PC-9 (cell line): ENCODE data around the gene HLTF. TPM values are rescaled to one million over a fixed set of nuclear protein-coding genes. Genes with fewer than 3 reads are reported as not detected.

Source experiments
- BruUV-seq: library from RNA; stranded (reverse); fragments of 400-500 nt; replicated peaks from 2 replicates; lab custom pipeline; 2021; lab: Mats Ljungman, UMichigan
- CTCF ChIA-PET: fragments of 300-600 bp; sonication (Branson Sonifier 250); formaldehyde crosslinking; loops from one replicate; lab custom pipeline; 2022; ENCODE audit warnings: antibody characterized with exemption; lab: Charles Lee
- POLR2A ChIA-PET: fragments of 300-600 bp; sonication (Branson Sonifier 250); formaldehyde crosslinking; loops from one replicate; lab custom pipeline; 2022; ENCODE audit warnings: antibody characterized with exemption; ENCODE audit not compliant: unreplicated experiment; lab: Charles Lee
- DNase-seq, 2 experiments: peaks; one replicate each; pipeline versions ENCODE4 v3.0.0 to v3.0.0-alpha.2; 2015 to 2022; ENCODE audit warnings: mixed read lengths in 1 of 2
- H2AFZ ChIP-seq: fragments of 200-600 bp; sonication (generic); 2 replicates; pipeline ENCODE4 v1.8.1; 2017; ENCODE audit warnings: antibody characterized with exemption
- H3F3A ChIP-seq: fragments of 200-600 bp; sonication (generic); 2 replicates; pipeline ENCODE4 v1.8.1; 2017; ENCODE audit warnings: antibody characterized with exemption, mild to moderate bottlenecking, low read depth; ENCODE audit not compliant: insufficient read depth
- H3K27ac ChIP-seq: fragments of 200-600 bp; sonication (generic); 2 replicates; pipeline ENCODE4 v1.6.1; 2016; ENCODE audit warnings: mixed run types
- H3K27me3 ChIP-seq: fragments of 200-600 bp; sonication (generic); 2 replicates; pipeline ENCODE4 v1.6.1; 2016; ENCODE audit warnings: low read depth, mixed run types; ENCODE audit not compliant: insufficient read depth
- H3K36me3 ChIP-seq: fragments of 200-600 bp; sonication (generic); 2 replicates; pipeline ENCODE4 v1.6.1; 2016; ENCODE audit warnings: low read depth, mixed run types
- H3K4me1 ChIP-seq: fragments of 200-600 bp; sonication (generic); replicated peaks from 2 replicates; pipeline ENCODE4 v1.6.1; 2016; ENCODE audit warnings: mixed run types; ENCODE audit not compliant: insufficient read depth
- H3K4me2 ChIP-seq: fragments of 200-600 bp; sonication (generic); 2 replicates; pipeline ENCODE4 v1.6.1; 2017; ENCODE audit warnings: mixed run types
- H3K4me3 ChIP-seq: fragments of 200-600 bp; sonication (generic); 2 replicates; pipeline ENCODE4 v1.6.1; 2016; ENCODE audit warnings: mixed run types
- H3K79me2 ChIP-seq: fragments of 200-600 bp; sonication (generic); 2 replicates; pipeline ENCODE4 v1.6.1; 2017; ENCODE audit warnings: low read depth, mixed run types
- H3K9me2 ChIP-seq: fragments of 200-600 bp; sonication (generic); 2 replicates; pipeline ENCODE4 v1.8.1; 2017; ENCODE audit warnings: mild to moderate bottlenecking; ENCODE audit not compliant: insufficient read depth
- H3K9me3 ChIP-seq: fragments of 200-600 bp; sonication (generic); 2 replicates; pipeline ENCODE4 v1.8.1; 2016; ENCODE audit warnings: low read depth; ENCODE audit not compliant: insufficient read depth
- H4K20me1 ChIP-seq: fragments of 200-600 bp; sonication (generic); 2 replicates; pipeline ENCODE4 v1.8.1; 2017; ENCODE audit not compliant: insufficient read depth
- CTCF ChIP-seq: fragments of 200-600 bp; sonication (generic); conservative IDR thresholded peaks from 2 replicates; pipeline ENCODE4 v1.6.1; 2017; ENCODE audit warnings: mixed run types, antibody characterized with exemption, mild to moderate bottlenecking, moderate library complexity
- EZH2 ChIP-seq: fragments of 200-600 bp; sonication (generic); IDR thresholded peaks from 2 replicates; pipeline ENCODE4 v1.8.0; 2017; ENCODE audit warnings: antibody characterized with exemption, low read depth
- intact Hi-C: fragments of 100-400 bp; cut with micrococcal nuclease; formaldehyde crosslinking; loops from one replicate; pipeline ENCODE4 v1.10.0; 2022; ENCODE audit not compliant: unreplicated experiment
- total RNA-seq: library from RNA; stranded (reverse); gene quantifications from 2 replicates; pipeline ENCODE4 v1.2.3, GENCODE V29; 2021

The HLTF gene
- total RNA-seq, 1 experiment from 2014 or later: 38.3 TPM

- no peak for DNase-seq
- Histone ChIP-seq H3F3A (no peaks in the 10 kb centered on the region; the same call in 1 of the 2 replicates), H3K4me3 (no peak overlapping the region), H3K36me3 (0 out of 2 replicates have a peak, but pooled peaks cover 4% of the 10 kb centered on the region), H3K79me2 (peaks cover 23% of the 10 kb centered on the region), H4K20me1 (no peaks in the 10 kb centered on the region), H2AFZ (no peak overlapping the region), H3K9me2 (no peaks in the 10 kb centered on the region), H3K4me1 (peaks cover 13% of the 10 kb centered on the region; the same call in 1 of the 2 replicates), H3K27me3 (no peaks in the 10 kb centered on the region), H3K4me2 (no peak overlapping the region), H3K9me3 (no peaks in the 10 kb centered on the region; the same call in 1 of the 2 replicates), H3K27ac (no peak overlapping the region)
- POLR2A ChIA-PET: no interaction called here
- TF ChIP-seq CTCF (no peak), EZH2 (no peak)
- BruUV-seq: no TSS peak
- intact Hi-C loops: no loop called here
- CTCF ChIA-PET: no interaction called here
Measured at GRCh38 chr3:149081772-149082171, 4.6 kb downstream of the HLTF start.

- no peak overlapping the region for H3K4me2 ChIP-seq
- POLR2A ChIA-PET: no interaction called here
- H3K4me1 ChIP-seq: peaks cover 13% of the 10 kb centered on the region; the same call in 1 of the 2 replicates
- no peak for DNase-seq
- H3K27ac ChIP-seq: no peak overlapping the region
- CTCF ChIA-PET: interaction anchor here (0.6 kb wide), 1 partner anchor 804 kb away, joined by 3 read pairs; no protein-coding TSS in a partner anchor
- peaks cover 18% of the 10 kb centered on the region for H3K79me2 ChIP-seq
- no peaks in the 10 kb centered on the region for H3K27me3 ChIP-seq
- no peaks in the 10 kb centered on the region for H3K9me2 ChIP-seq
- no peak for TF ChIP-seq CTCF
- TF ChIP-seq EZH2: no peak
- H3K4me3 ChIP-seq: no peak overlapping the region
- no peaks in the 10 kb centered on the region; the same call in 1 of the 2 replicates for H3F3A ChIP-seq
- H2AFZ ChIP-seq: no peak overlapping the region
- no peaks in the 10 kb centered on the region for H3K9me3 ChIP-seq
- H3K36me3 ChIP-seq: 0 out of 2 replicates have a peak, but pooled peaks cover 4% of the 10 kb centered on the region
- H4K20me1 ChIP-seq: no peaks in the 10 kb centered on the region
- no TSS peak for BruUV-seq
- intact Hi-C loops: no loop called here
Measured at GRCh38 chr3:149080699-149081091, 5.6 kb downstream of the HLTF start.

- Histone ChIP-seq H3K27ac (no peak overlapping the region), H3K79me2 (peaks cover 13% of the 10 kb centered on the region)
Measured at GRCh38 chr3:149080011-149080698, 6.2 kb downstream of the HLTF start.

More at GRCh38 chr3:149080011-149080698, 6.2 kb downstream of the HLTF start:
- no peaks in the 10 kb centered on the region for H3K9me2 ChIP-seq
- H2AFZ ChIP-seq: no peak overlapping the region
- no peaks in the 10 kb centered on the region for H3F3A ChIP-seq
- CTCF ChIA-PET: interaction anchor here (0.6 kb wide), 1 partner anchor 804 kb away, joined by 3 read pairs; no protein-coding TSS in a partner anchor
- no peaks in the 10 kb centered on the region for H3K9me3 ChIP-seq
- peaks cover 8% of the 10 kb centered on the region; the same call in 1 of the 2 replicates for H3K4me1 ChIP-seq
- H3K27me3 ChIP-seq: no peaks in the 10 kb centered on the region
- POLR2A ChIA-PET: no interaction called here
- no peak overlapping the region for H3K4me2 ChIP-seq
- intact Hi-C loops: no loop called here
- no TSS peak for BruUV-seq
- no peak overlapping the region for H3K4me3 ChIP-seq
- no peaks in the 10 kb centered on the region for H4K20me1 ChIP-seq
- TF ChIP-seq EZH2: no peak
- no peak for TF ChIP-seq CTCF
- 0 out of 2 replicates have a peak, but pooled peaks cover 6% of the 10 kb centered on the region for H3K36me3 ChIP-seq
- DNase-seq: no peak
